HG02870 (cell line): ENCODE data around the gene MICAL3.

Experiments
- ATAC-seq: cut with Tn5 transposase; IDR thresholded peaks from one replicate; pipeline ENCODE4 v1.9.1; 2021; ENCODE audit warnings: mild to moderate bottlenecking, moderate library complexity; ENCODE audit not compliant: unreplicated experiment

Gene MICAL3

DNA sequence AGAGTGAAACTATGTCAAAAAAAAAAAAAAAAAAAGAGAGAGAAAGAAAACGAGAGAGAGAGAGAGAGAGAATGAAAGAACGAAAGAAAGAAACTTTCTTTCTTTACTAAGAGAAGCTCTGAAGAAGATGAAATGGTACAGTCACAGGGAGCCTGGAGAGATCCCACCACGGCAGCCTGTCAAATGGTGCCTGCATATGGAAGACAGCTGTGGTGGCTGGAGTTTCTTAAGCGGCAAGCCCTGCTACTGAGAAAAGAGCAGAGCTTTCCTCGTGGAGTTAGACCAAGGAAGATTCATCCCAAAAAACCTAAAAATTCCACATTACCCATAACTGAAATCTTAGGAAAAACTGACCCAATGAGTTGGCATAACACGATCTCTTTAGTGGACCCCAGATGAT lies 66.7 kb downstream of the MICAL3 start:
- no peak for ATAC-seq

DNA sequence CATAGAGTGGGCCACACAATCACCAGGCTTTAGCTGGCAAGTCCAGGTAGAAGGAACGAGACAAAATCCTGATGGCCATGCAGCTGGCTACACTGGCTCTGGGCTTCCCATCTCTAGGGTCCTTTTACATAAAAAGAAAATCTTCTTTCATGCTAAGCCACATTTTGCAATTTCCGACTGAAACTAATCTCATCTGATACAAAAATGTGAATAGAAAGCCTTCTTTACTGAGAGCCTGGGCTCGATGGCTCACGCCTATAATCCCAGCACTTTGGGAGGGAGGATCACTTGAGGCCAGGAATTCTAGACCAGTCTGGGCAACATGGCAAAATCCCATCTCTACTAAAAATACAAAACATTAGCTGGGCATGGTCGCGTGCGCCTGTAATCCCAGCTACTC lies 67.2 kb downstream of the MICAL3 start:
- ATAC-seq = no peak

DNA sequence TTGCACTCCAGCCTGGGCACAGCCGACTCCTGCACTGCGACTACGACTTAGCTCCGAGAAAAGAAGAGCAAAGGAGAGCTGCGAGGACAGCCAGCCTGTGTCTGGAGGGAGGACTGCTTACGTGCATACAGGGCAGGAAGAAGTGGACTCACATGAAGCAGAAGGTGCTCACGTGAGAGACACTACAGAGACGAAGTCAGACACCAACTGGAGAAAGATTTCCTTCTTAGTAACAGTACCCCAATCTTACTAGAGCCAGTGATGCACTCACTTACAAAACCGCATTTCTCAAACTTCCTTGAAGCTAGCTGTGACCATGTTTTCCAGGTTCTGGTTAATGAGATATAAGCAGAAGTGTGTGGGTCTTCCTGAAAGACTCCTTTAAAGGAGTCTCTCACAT lies 67.7 kb downstream of the MICAL3 start:
- ATAC-seq = no peak

DNA sequence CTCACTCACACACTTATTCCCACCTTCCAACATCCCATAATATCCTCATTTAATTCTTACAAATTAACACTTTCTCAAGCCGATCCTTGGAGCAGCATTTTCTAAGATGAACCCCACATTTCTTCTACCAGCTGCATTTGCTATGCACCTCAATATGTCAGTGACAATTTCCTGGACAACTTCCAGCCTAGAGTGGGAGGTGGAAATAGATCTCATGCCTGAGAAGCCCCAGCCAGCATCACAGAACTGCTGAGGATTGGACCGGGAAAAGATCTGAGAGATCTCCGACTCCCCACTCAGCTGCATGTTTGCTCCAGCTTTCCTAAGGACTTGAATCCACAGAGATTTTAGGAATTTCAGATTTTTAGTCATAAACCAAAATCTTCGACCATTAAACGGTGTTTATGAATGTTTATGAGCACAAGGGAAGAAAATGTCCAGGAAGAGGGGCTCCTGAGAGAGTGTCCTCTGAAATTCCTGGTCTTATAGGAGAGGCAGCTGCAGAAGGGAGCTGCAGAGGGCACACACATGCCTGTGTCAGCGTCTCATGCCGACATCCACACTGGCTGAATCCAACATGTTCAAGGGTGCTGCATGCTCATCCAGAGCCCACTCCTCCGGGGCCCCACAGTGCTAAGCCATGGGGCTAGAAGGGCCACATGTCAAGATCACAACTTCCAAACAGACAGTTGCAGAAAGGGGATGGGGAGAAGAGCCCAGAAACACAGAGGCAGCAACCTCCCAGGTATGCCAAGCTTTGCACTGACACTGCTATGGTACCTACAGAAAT lies 68.6 kb downstream of the MICAL3 start:
- no peak for ATAC-seq

DNA sequence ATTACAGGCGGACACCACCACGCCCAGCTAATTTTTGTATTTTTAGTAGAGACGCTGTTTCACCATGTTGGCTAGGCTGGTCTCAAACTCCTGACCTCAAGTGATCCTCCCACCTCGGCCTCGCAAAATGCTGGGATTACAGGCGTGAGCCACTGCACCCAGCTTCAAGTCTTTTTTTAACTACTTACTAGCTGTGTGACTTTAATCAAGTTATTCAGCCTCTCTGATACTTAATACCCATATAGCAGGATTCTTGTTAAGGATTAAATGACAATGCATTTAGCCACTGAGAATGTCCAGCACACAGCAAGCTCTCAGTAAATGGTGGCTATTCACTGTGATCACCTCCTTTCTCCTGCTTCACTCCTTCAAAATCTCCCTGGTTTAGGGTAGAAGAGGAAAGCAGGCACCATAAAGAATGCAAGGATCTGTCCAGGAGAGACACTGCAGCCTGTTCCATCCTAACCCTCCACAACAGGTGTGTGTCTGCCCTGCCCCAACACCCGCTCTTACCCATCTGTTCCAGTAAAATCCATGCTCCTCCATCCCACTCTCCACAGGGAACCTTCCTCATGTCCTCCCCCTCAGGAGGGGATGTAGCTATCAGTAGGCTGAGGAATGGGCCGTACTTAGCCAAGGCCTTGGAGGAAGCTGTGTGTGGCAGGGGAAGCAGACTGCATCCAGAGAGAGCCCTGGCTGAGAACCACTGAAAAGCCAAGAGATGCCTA lies 69.3 kb downstream of the MICAL3 start:
- no peak for ATAC-seq

DNA sequence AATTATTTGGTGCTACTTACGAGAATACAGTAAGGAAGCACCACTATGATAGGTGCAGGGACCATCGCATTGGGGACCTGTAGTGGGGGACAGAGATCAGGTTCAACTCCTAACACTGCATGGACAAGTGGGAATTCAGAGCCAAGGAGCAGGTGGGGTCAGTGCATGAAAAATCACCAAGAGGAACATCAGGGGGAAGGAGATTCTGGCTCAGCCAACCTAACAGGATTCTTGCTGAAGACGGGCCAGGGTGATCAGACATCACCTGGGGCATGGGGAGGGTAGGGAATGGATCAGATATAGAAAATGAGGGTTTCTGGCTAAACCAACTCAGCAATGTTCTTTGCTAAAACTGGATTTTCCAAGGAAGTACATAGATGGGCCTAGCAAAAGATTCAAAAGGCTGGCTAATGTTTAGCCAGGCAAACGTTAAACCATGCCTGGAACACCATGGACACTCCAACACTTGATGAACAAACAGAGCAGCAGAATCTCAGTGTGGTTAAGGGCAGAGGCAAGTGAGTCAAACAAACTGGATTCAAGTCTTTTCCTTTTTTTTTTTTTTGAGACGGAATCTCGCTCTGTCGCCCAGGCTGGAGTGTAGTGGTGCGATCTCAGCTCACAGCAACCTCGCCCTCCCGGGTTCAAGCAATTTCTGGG lies 70.0 kb downstream of the MICAL3 start:
- ATAC-seq = no peak

DNA sequence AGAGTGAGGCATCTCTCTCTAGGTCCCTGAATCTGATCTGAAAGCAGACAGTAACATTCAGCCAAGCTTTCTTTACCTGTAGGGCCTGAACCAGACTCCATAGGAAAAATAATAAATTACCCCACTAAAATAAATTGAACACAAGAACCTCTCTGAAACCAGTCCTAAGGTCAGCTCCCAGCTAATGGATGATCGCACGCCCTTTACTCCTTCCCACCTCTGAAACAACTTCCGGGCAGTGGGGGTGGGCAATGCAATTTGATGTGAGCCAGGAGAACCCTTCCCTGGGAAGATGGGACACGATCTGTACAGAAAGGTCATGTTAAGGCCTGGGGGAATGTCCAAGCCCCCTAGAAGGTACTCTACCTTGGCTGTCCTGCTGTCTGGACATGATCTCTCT lies 71.2 kb downstream of the MICAL3 start:
- no peak for ATAC-seq

DNA sequence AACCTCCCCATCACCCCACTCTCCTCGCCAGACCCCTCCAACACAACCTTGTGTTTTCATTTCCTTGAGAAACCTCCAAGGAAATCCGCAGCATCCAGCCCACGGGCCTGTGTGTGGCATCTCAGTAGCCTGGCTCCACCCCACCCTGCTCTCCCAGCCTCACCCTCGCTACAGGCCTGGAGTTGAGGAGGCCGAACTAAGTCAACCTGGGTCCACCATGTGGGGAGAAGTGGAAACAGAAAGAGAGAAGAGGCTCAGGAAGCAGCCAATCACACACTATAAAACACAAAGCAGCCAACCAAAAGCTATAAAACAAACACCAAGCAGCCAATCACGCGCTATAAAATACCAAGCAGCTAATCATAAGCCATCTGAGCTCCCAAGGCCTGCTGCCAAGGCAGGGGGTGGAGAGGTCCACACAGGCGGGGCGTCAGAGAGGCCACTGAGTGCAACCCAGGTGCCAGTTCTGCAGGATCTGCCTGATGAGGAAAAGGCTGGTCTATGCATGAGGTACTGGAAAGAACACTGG lies 72.0 kb downstream of the MICAL3 start:
- no peak for ATAC-seq

DNA sequence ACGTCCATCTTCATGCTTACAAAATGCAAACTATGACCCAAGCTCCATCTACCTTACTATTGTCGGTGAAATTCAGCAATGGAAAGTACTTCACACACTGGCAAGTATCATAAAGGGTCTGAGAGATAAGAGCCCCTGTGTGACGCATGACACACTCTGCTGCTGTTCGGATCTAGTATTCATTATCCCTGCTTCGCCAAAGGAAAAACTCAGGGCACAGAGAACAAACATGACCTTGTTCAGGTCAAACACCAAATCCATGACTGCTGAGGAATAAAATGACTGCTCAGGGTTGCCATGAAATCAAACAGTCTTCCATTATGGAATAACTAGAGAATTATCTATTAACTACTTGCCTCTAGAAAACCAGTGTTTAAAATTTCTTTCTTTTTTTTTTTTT lies 73.0 kb downstream of the MICAL3 start:
- ATAC-seq = no peak

DNA sequence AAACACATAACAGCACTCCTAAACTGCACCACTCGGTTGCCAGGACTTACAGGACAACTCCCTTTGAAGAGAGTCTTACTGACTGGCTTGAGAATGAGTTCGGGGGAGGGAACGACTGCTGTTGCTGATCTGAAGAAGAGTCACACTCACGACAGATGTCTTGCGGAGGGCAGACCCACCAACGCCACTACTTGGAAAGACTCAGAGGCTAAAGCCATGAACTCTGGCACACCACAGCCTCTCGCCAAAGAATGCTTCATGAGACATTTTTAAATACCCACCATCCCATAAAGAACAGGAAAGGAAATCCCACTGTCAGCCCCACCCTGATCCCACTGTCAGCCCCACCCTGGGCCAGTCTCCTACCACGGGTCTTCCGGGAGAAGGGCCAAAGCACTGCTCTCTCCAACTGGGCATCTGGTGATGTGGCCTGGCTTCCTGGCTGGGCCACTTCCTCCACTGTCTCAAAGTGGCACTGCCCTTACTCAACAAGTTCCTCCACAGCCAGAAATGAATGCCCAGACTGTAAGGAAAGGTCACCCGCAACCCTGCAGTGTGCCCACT lies 73.6 kb downstream of the MICAL3 start:
- ATAC-seq = no peak

DNA sequence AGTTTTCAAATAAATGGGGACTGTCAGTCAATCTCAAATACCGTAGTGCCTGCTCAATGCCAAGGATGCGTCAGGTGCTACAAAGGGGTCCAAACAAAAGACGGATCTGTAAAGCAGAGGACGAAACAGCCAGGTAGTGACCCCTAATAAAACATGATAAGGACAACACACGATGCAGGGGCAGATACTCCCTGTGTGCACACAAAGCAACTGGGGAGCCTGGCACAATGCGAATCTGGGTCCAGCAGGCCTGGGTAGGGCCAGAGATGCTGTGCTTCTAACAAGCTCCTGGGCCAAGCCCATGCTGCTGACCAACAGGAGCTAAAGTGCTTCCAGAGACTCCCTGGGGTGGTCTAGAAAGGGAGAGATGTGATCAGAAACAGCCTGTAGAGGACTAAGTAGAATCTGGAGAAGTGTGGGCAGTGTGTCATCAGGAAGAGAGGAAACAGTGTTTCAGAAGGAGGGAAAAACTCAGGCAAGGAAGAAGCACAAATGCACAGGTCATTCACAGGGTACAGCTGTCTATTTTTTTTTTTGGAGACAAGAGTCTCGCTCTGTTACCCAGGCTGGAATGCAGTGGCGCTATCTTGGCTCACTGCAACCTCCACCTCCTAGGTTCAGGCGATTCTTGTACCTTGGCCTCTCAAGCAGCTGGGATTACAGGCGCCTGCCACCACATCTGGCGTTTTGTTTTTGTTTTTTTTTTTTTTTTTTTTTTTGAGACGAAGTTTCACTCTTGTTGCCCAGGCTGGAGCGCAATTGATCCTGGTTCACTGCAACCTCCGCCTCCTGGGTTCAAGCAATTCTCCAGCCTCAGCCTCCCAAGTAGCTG lies 74.5 kb downstream of the MICAL3 start:
- no peak for ATAC-seq

DNA sequence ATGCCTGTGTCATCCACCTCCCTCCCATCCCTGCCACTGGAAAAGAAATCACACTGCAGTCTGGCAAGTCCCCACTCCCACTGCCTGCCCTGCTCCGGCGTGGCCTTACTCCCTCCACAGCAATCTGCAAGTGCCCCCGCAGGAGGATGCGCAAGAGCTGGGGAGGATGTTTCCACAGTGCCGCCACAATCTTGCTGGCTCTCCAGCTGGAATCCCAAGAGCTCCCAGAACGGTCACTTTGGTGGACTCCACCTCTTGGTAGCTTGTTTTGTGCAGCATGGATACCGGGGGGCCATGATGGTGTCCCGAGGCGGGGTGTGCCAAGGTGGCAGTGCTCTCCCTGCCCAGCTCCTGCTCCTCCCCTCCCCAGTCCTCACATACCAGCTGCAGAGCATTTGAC lies 76.3 kb downstream of the MICAL3 start:
- ATAC-seq = no peak

DNA sequence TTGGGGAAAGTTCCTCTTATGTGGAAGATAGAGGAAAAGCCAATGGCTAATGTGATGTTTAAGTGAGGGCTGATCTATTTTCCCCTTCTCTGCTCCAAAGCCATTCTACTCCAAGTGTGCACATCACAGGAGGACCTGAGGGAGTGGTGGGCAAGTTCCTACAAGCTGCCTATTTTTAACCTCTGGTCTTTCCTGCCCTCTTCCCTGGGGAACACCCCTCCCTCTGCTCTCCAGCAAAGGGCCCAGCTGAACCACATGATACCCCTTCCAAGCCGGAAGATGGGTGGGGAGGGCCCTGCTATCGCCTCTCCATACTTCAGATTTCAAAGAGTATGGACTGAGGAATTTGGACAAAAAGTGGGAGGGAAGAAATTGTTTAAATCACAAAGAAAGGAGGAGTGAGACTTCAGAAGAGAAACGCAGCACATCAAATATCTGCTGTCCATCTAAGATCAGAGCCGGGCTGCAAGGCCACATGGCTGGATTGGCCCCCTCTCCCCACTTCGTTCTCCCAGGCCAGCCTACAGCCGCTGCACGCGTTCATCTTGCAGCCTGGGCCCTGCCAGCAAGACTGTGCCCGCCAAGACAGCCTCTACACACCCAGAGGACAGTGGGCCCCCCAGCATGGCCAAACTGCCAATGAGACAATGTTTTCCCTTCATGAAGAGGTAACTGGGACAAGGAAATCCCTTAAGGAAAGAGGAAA lies 77.5 kb downstream of the MICAL3 start:
- no peak for ATAC-seq

DNA sequence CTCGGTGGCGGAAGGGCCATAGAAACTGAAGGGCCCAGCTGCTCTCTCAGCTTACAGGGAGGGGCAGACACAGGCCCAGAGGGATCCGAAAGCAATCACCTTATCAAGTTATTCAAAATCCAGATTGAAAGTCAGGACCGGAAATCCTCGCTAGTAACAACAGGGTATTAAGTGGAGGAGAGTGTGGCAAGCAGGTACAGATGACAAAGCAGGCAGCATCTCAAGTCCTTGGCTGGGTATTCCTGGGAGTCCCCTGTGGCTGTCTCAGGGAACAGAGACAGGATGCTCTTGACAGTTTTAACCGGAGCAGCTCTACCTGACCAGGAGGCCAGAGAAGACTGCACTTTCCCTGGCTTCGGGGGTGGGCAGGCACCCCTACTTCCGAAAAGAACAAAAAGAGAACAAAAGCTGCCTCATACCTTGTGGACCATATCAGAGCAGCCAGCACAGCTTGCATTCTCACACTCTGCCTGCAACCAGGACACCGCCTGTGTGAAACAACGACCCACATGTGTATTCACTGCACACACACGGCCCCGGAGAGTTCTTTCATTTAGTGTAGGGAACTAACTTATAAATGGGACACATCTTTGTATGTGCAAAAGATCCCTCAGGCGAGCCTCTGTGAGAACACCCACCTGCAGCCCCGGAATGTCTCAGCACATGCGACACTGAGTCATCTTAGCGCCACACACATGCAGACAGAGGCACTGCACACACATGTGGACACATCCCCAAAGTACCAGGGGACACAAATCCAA lies 78.3 kb downstream of the MICAL3 start:
- ATAC-seq = no peak

DNA sequence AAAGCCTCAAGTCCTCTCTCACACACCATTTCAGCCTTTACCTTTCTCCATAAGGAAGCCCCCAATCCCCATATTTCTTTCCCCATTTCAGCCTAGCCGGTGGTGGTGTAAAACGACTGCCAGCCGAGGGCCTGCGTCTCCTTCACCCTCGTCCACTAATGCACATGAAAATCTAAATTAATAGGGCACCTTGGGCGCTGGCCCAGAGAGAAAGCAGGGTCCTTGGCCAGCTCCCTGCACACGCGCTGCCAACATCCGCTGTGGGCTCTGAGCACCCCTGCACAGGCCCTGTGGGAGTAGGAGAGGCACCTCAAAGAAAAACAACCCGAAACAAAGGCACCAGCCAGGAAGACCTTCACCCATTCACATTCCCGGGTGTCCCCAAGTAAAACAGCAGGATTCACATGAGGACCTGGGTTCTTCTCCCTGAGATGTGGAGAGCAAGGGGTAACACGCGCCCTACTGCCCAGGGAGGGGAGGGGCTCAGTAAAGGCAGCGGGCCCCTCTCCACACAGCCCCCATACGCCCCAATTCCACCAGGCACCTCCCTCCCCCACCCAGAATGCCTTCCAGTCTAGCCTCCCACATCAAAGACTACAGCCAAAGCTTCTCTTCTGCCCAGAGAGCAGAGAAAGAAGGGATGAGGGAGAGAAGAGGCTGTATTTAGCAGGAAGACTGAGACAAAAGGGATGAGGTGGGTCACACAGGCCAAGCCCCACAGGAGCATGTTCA lies 79.0 kb downstream of the MICAL3 start:
- ATAC-seq = no peak

DNA sequence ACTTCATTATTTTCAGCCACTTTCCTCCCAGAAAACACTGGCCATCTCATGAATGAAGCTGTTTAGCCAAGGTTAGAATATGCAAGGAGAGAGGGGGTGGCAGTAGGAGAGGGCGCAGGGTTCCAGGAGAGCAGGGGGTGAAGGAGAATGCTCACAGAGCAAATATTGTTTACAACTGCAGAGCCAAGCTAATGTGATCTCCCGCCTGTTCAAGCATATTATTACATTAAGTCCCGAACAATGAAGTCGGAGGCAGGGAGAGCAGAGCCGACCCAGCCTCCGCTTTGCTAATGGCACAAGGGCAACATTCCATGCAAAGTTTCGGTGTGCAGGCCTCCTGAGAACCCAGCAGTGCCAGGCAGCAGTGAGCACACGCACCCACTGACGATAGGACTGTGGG lies 80.1 kb downstream of the MICAL3 start:
- ATAC-seq = no peak

DNA sequence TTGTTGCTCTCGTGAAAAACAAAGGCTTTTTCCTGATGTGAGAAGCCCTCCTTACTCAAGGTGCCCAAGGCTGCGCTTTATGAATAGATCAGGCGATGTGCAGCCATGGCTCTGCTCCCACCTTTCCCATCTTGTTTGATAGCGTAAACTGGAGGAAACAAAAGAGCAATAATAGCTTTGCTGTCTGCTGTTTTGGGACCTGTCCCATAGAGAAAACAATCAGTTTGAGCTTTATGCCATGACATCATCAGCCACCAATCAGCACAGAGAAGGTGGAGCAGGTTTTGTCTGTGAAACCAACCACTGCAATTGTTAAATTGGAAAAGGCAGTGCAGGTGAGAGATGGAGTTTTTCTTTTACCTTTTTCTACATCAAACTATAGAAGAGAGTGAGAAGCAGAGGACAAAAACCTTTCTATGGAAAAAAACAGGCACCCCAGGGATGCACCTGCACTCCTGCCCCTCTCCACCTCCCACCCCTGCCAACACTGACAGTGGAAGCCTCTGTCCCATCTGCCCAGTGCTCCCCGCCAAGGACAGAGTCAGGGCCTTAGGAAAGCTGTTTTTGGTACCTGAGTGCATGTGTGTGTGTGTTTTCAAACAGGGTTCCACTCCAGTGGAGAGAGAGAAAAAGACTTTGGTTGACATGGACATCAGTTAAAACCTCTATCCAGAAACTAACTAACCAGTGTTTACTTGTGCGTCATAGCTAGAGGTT lies 80.7 kb downstream of the MICAL3 start:
- ATAC-seq = no peak

DNA sequence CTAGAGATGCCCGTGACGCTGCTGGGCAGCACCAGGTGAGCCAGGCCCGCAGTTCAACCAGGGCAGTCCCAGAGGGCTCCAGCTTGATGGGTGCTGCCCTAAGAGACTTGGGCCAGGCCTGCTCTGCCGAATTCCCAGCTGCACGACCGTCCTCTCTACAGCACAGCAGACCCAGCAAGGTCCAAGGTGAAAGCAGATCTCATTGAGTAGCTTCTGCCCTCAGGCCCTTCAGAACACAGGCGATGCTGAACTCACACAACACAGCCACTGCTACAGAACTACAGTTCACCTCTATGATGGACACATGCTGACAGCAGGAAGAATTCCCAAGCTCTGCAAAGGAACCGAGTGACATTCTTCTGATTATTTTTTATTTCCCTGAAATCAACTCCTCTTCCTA lies 81.6 kb downstream of the MICAL3 start:
- no peak for ATAC-seq
